Stimulated activated CD4-positive, alpha-beta T cell treated with anti-CD3 and anti-CD28 coated beads, TNF-alpha, amount 100 ng/mL, for 48 hours (primary cell): Measurements from ENCODE around the gene MAP3K2.
A peak's percentile ranks its signal among the peaks of the same experiment; 100 is the strongest.

Source experiments
- DNase-seq, 3 donors: peaks; one replicate each; pipeline ENCODE4 v3.0.0-alpha.2; 2020; ENCODE audit warnings: low read depth in 3 of 3

The MAP3K2 gene

GRCh38 chr2:127406454-127406853, 18.7 kb upstream of the MAP3K2 start:
- no peak for DNase-seq

- no peak for DNase-seq
Measured at GRCh38 chr2:127405255-127405610, 17.5 kb upstream of the MAP3K2 start.

GRCh38 chr2:127404466-127405254, 16.9 kb upstream of the MAP3K2 start:
- no peak for DNase-seq

GRCh38 chr2:127403460-127403859, 15.7 kb upstream of the MAP3K2 start:
- no peak for DNase-seq

- DNase-seq = no peak
Measured at GRCh38 chr2:127401757-127402695, 14.3 kb upstream of the MAP3K2 start.

GRCh38 chr2:127400897-127401756, 13.4 kb upstream of the MAP3K2 start:
- no peak for DNase-seq

- DNase-seq = no peak
Measured at GRCh38 chr2:127400533-127400896, 12.7 kb upstream of the MAP3K2 start.

GRCh38 chr2:127398239-127398590, 10.4 kb upstream of the MAP3K2 start:
- peak in 1 of 3 donors; percentile 45 for DNase-seq

- DNase-seq = no peak
Measured at GRCh38 chr2:127397568-127398238, 9.9 kb upstream of the MAP3K2 start.

- no peak for DNase-seq
Measured at GRCh38 chr2:127394492-127394891, 6.7 kb upstream of the MAP3K2 start.

- no peak for DNase-seq
Measured at GRCh38 chr2:127392828-127393578, 5.2 kb upstream of the MAP3K2 start.

- DNase-seq = no peak
Measured at GRCh38 chr2:127392133-127392827, 4.5 kb upstream of the MAP3K2 start.

GRCh38 chr2:127389778-127390435, 2.1 kb upstream of the MAP3K2 start:
- DNase-seq = no peak

- DNase-seq = no peak
Measured at GRCh38 chr2:127388423-127389164, 819 bp upstream of the MAP3K2 start.

- DNase-seq = peak; percentile 58 to 71 (median 67)
Measured at GRCh38 chr2:127386764-127387654, 766 bp downstream of the MAP3K2 start.

- DNase-seq = no peak
Measured at GRCh38 chr2:127386246-127386645, 1.5 kb downstream of the MAP3K2 start.

GRCh38 chr2:127384529-127384928, 3.2 kb downstream of the MAP3K2 start:
- no peak for DNase-seq

- no peak for DNase-seq
Measured at GRCh38 chr2:127382831-127383230, 4.9 kb downstream of the MAP3K2 start.
